GM18508 (cell line): ENCODE measurements around the gene RNF115.
"Not testable (repeated sequence)": the region's sequence is repeated elsewhere in the genome, so short reads cannot be mapped to it uniquely, and the experiment has no call there.

Experiments used
- ATAC-seq: cut with Tn5 transposase; IDR thresholded peaks from one replicate; pipeline ENCODE4 v1.9.1; 2021; ENCODE audit warnings: moderate number of reproducible peaks; ENCODE audit not compliant: insufficient read depth, unreplicated experiment

The RNF115 gene

GRCh38 chr1:145782272-145783099, 41.4 kb downstream of the RNF115 start:
- ATAC-seq, result no peak

- ATAC-seq, result no peak
These were observed 45.8 kb downstream of the RNF115 start for GRCh38 chr1:145778146-145778540.

- ATAC-seq, result no peak
These were observed 46.3 kb downstream of the RNF115 start for GRCh38 chr1:145777357-145778145.

GRCh38 chr1:145773423-145773822, 50.5 kb downstream of the RNF115 start:
- ATAC-seq, result no peak

GRCh38 chr1:145771056-145771455, 52.8 kb downstream of the RNF115 start:
- no peak for ATAC-seq

GRCh38 chr1:145768004-145768403, 55.9 kb downstream of the RNF115 start:
- ATAC-seq, result not testable (repeated sequence)

- not testable (repeated sequence) for ATAC-seq
These were observed 57.0 kb downstream of the RNF115 start for GRCh38 chr1:145766926-145767325.

GRCh38 chr1:145765585-145766360, 58.1 kb downstream of the RNF115 start:
- not testable (repeated sequence) for ATAC-seq

- ATAC-seq, result not testable (repeated sequence)
These were observed 58.8 kb downstream of the RNF115 start for GRCh38 chr1:145765127-145765526.

- ATAC-seq, result not testable (repeated sequence)
These were observed 59.5 kb downstream of the RNF115 start for GRCh38 chr1:145764231-145764940.

- not testable (repeated sequence) for ATAC-seq
These were observed 61.9 kb downstream of the RNF115 start for GRCh38 chr1:145762001-145762400.

GRCh38 chr1:145761498-145761897, 62.4 kb downstream of the RNF115 start:
- ATAC-seq, result not testable (repeated sequence)

- not testable (repeated sequence) for ATAC-seq
These were observed 63.4 kb downstream of the RNF115 start for GRCh38 chr1:145760395-145760949.

GRCh38 chr1:145759721-145760120, 64.2 kb downstream of the RNF115 start:
- ATAC-seq, result no peak

- ATAC-seq, result no peak
These were observed 65.3 kb downstream of the RNF115 start for GRCh38 chr1:145758575-145758974.

- no peak for ATAC-seq
These were observed 65.8 kb downstream of the RNF115 start for GRCh38 chr1:145758116-145758515.

GRCh38 chr1:145757420-145757819, 66.5 kb downstream of the RNF115 start:
- no peak for ATAC-seq

GRCh38 chr1:145751491-145752037, 72.3 kb downstream of the RNF115 start:
- ATAC-seq, result no peak

- no peak for ATAC-seq
These were observed 73.5 kb downstream of the RNF115 start for GRCh38 chr1:145750426-145750825.
